NB4 (cell line): ENCODE results near the gene TMEM52B.

ENCODE experiments used
- MAX ChIP-seq: IDR thresholded peaks from 2 replicates; pipeline ENCODE4 v1.6.1; 2011; ENCODE audit warnings: low read depth, low read length
- MYC ChIP-seq: IDR thresholded peaks from 2 replicates; pipeline ENCODE4 v1.6.1; 2011; ENCODE audit warnings: low read depth, low read length
- POLR2A ChIP-seq: IDR thresholded peaks from 2 replicates; pipeline ENCODE4 v1.6.1; 2011; ENCODE audit warnings: mild to moderate bottlenecking; ENCODE audit not compliant: insufficient read length; ENCODE audit errors: extremely low read depth
- TF ChIP-seq, protein P1 (sequence below): IDR thresholded peaks from one replicate; pipeline ENCODE4 v1.5.1; 2012; ENCODE audit warnings: low read depth, low read length

GRCh38 chr12:10236720-10237119 is 57.9 kb downstream of the TMEM52B start:
- TF ChIP-seq, protein P1, sequence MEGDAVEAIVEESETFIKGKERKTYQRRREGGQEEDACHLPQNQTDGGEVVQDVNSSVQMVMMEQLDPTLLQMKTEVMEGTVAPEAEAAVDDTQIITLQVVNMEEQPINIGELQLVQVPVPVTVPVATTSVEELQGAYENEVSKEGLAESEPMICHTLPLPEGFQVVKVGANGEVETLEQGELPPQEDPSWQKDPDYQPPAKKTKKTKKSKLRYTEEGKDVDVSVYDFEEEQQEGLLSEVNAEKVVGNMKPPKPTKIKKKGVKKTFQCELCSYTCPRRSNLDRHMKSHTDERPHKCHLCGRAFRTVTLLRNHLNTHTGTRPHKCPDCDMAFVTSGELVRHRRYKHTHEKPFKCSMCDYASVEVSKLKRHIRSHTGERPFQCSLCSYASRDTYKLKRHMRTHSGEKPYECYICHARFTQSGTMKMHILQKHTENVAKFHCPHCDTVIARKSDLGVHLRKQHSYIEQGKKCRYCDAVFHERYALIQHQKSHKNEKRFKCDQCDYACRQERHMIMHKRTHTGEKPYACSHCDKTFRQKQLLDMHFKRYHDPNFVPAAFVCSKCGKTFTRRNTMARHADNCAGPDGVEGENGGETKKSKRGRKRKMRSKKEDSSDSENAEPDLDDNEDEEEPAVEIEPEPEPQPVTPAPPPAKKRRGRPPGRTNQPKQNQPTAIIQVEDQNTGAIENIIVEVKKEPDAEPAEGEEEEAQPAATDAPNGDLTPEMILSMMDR, result no peak
- TF ChIP-seq POLR2A (no peak), MAX (no peak), MYC (no peak)
